Muscle layer of colon (tissue), 2 donors: ENCODE data around the gene C1orf21.

Source experiments
- H3K27ac ChIP-seq: one replicate; pipeline ENCODE4 v1.7.0; 2013; ENCODE audit warnings: low read depth, mild to moderate bottlenecking, low read length, moderate library complexity
- H3K27me3 ChIP-seq, 2 donors: one replicate each; pipeline ENCODE4 v1.7.0; 2013; ENCODE audit warnings: low read length in 2 of 2, mild to moderate bottlenecking in 2 of 2; ENCODE audit not compliant: insufficient read depth in 2 of 2, control insufficient read depth in 1 of 2
- H3K36me3 ChIP-seq: one replicate; pipeline ENCODE4 v1.7.0; 2013; ENCODE audit warnings: mild to moderate bottlenecking, low read length; ENCODE audit not compliant: insufficient read depth
- H3K4me1 ChIP-seq: one replicate; pipeline ENCODE4 v1.7.0; 2013; ENCODE audit warnings: mild to moderate bottlenecking, low read length; ENCODE audit not compliant: insufficient read depth
- H3K4me3 ChIP-seq, 2 donors: one replicate each; pipeline ENCODE4 v1.7.0; 2013; ENCODE audit warnings: low read length in 2 of 2, low read depth in 1 of 2, mild to moderate bottlenecking in 1 of 2, moderate library complexity in 1 of 2
- H3K9ac ChIP-seq: one replicate; pipeline ENCODE4 v1.7.0; 2013; ENCODE audit warnings: low read length
- H3K9me3 ChIP-seq: one replicate; pipeline ENCODE4 v1.7.0; 2013; ENCODE audit warnings: mild to moderate bottlenecking, low read length
- donor health status: abdominal sarcoma.
- donor health status: Adenocarcinoma of cecum.

C1orf21 gene

GRCh38 chr1:184531296-184531695, 144.5 kb downstream of the C1orf21 start:
- Histone ChIP-seq H3K4me1 (peaks cover 4% of the 10 kb centered on the region), H3K9ac (no peak overlapping the region), H3K9me3 (no peaks in the 10 kb centered on the region), H3K36me3 (no peaks in the 10 kb centered on the region), H3K27ac (no peak overlapping the region), H3K27me3 (no peaks in the 10 kb centered on the region), H3K4me3 (no peak overlapping the region)

DNA sequence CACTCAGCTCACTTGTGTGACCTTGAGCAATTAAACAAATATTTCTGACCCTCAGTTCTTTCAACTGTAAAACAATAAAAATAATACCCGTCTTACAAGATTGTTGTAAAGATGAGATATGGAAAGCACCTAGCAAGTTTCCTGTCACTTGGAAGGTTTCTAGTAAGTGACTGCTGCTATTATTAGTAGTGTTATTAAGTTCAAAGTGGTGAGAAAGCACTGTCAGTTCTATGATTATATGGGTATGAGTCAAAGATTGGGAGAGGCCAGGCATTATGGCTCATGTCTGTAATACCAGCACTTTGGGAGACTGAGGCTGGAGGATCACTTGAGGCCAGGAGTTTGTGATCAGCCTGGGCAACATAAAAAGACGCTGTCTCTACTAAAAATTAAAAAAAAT, 145.4 kb downstream of the C1orf21 start:
- H3K27ac ChIP-seq = no peak overlapping the region
- H3K9ac ChIP-seq = no peak overlapping the region
- H3K36me3 ChIP-seq = no peaks in the 10 kb centered on the region
- no peaks in the 10 kb centered on the region for H3K9me3 ChIP-seq
- H3K27me3 ChIP-seq = no peaks in the 10 kb centered on the region
- H3K4me1 ChIP-seq = peaks cover 4% of the 10 kb centered on the region
- H3K4me3 ChIP-seq = no peak overlapping the region

DNA sequence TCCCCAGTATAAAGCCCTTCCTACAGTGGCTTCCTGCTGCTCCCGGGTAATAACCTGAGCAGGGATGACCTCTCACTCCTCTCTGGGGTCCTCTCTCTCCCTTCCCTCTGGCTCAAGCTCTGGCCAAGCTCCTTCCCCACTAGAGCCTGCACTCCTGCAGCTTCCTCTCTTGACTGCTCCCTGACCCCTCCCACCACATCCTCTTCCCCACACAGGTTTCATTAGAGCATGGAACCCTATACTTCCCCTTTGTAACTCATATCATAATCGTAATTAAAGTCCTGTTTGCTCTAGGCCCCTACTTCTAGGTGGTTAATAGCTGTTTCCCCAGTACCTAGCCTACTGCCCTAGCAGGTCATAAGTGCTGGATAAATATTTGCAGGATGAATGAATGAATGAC, 146.2 kb downstream of the C1orf21 start:
- Histone ChIP-seq H3K9me3 (no peaks in the 10 kb centered on the region), H3K27ac (no peak overlapping the region), H3K4me1 (peaks cover 4% of the 10 kb centered on the region), H3K9ac (no peak overlapping the region), H3K27me3 (no peaks in the 10 kb centered on the region), H3K4me3 (no peak overlapping the region), H3K36me3 (no peaks in the 10 kb centered on the region)

- Histone ChIP-seq H3K36me3 (no peaks in the 10 kb centered on the region), H3K9me3 (no peaks in the 10 kb centered on the region), H3K4me1 (peaks cover 4% of the 10 kb centered on the region), H3K9ac (no peak overlapping the region), H3K4me3 (no peak overlapping the region), H3K27me3 (no peaks in the 10 kb centered on the region), H3K27ac (peak overlapping the region; percentile 31)
Measured at GRCh38 chr1:184533915-184534314, 147.1 kb downstream of the C1orf21 start.

GRCh38 chr1:184534690-184535089, 147.9 kb downstream of the C1orf21 start:
- no peak overlapping the region for H3K4me3 ChIP-seq
- peaks cover 4% of the 10 kb centered on the region for H3K4me1 ChIP-seq

GRCh38 chr1:184535191-184535970, 148.6 kb downstream of the C1orf21 start:
- Histone ChIP-seq H3K9me3 (no peaks in the 10 kb centered on the region), H3K36me3 (no peaks in the 10 kb centered on the region), H3K9ac (no peak overlapping the region), H3K27me3 (no peaks in the 10 kb centered on the region), H3K4me1 (peaks cover 4% of the 10 kb centered on the region), H3K4me3 (no peak overlapping the region), H3K27ac (no peak overlapping the region)

More at GRCh38 chr1:184534690-184535089, 147.9 kb downstream of the C1orf21 start:
- no peaks in the 10 kb centered on the region for H3K36me3 ChIP-seq
- peak overlapping the region; percentile 10 for H3K27ac ChIP-seq
- H3K9ac ChIP-seq = no peak overlapping the region
- no peaks in the 10 kb centered on the region for H3K27me3 ChIP-seq
- H3K9me3 ChIP-seq = no peaks in the 10 kb centered on the region

DNA sequence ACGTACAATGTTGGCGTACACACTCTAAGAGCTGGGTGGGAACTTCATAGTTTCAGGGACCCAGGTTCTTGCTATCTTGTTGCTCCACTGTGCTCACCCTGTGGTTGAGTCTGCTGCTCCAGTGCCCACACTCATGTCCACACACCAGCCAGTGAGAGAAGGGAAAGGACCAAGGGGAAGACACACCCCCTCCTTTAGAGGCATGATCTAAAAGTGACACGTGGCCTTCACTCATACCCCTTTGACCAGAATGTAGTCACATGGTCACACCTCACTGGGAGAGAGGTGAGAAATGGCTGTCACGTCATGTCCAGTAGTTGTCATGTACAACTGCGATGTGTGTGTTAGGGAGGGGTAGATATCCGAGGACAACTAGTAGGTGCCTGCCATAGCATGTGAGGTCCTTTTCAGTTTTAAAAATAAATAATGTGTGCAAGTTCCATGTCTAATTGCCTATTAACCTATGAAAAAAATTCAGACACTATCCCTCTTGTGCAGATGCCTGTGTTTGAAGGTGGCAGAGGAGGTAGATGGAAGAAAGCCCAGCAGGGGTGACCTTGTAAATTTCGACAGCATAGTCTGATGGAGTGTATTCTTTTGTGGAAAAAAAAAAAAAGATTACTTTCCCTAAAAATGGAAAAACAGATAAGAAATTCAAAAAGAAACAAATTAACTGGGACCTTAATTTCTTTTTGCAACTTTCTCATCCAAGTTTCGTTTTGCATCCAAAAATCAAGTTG, 149.6 kb downstream of the C1orf21 start:
- Histone ChIP-seq H3K27ac (peak overlapping the region; percentile 31), H3K4me1 (peaks cover 11% of the 10 kb centered on the region), H3K9me3 (no peaks in the 10 kb centered on the region)

GRCh38 chr1:184539580-184539979, 152.8 kb downstream of the C1orf21 start:
- H3K27ac ChIP-seq = no peak overlapping the region
- no peaks in the 10 kb centered on the region for H3K9me3 ChIP-seq
- no peaks in the 10 kb centered on the region for H3K27me3 ChIP-seq
- no peaks in the 10 kb centered on the region for H3K36me3 ChIP-seq
- peaks cover 18% of the 10 kb centered on the region for H3K4me1 ChIP-seq
- H3K9ac ChIP-seq = no peak overlapping the region
- H3K4me3 ChIP-seq = no peak overlapping the region

More for the DNA sequence above, 149.6 kb downstream of the C1orf21 start:
- no peak overlapping the region for H3K9ac ChIP-seq
- H3K4me3 ChIP-seq = no peak overlapping the region
- no peaks in the 10 kb centered on the region for H3K27me3 ChIP-seq
- no peaks in the 10 kb centered on the region for H3K36me3 ChIP-seq

DNA sequence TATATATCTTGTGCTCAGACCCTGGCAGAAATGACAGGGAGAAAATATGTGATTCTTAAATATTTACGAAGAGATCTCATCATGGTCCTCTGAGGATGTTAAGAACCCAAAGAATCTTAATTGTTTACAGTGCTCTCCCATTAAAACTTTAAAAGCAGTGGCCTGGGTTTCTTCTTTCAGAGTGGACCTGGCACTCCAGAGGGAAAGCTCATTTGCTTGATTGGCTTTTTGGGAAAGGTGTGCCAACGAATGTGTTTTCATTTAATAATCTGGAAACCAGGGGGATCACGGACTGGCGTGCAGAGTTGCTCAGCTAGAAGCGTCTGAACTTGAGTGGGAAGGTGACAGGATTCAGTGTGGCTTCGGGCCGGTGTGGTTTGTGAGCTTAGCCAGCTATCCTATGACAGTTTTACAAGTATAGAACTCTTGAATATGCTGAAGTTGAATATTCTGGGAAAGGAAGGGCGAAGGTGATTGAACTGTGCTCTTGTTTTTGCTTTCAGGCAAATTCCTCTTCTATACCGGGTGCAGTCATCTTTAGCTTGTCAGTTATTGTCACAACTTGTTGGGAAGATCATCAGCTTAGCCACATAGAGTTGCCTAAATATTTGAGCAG, 154.8 kb downstream of the C1orf21 start:
- Histone ChIP-seq H3K27ac (no peak overlapping the region), H3K4me1 (peaks cover 18% of the 10 kb centered on the region)

DNA sequence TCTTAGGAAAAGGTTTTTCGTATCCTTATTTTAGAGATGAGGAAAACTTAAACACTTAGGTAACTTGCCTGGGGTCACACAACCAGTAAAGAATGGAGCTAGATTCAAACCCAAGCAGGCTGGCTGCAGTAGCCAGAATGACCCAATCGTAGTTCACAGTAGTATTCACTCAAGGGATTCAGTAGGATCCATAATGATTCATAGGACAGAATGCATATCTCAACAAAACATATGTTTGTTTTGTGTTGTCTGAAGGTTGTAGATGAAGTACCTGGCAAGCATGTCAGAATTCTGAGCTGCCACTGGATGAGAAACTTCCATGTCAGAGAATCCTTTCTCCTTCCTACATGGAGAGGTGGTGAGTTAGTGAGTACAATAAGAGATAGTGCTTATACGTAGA, 155.5 kb downstream of the C1orf21 start:
- no peak overlapping the region for H3K27ac ChIP-seq

More for the DNA sequence above, 154.8 kb downstream of the C1orf21 start:
- H3K9me3 ChIP-seq = no peaks in the 10 kb centered on the region
- no peak overlapping the region for H3K4me3 ChIP-seq
- H3K27me3 ChIP-seq = no peaks in the 10 kb centered on the region
- H3K36me3 ChIP-seq = no peaks in the 10 kb centered on the region
- H3K9ac ChIP-seq = no peak overlapping the region

GRCh38 chr1:184545601-184546000, 158.8 kb downstream of the C1orf21 start:
- Histone ChIP-seq H3K36me3 (no peaks in the 10 kb centered on the region), H3K27ac (no peak overlapping the region), H3K9me3 (no peaks in the 10 kb centered on the region), H3K9ac (no peak overlapping the region), H3K4me3 (no peak overlapping the region), H3K27me3 (no peaks in the 10 kb centered on the region), H3K4me1 (peaks cover 18% of the 10 kb centered on the region)

More for the DNA sequence above, 155.5 kb downstream of the C1orf21 start:
- H3K4me1 ChIP-seq = peaks cover 18% of the 10 kb centered on the region
- H3K4me3 ChIP-seq = no peak overlapping the region
- H3K9ac ChIP-seq = no peak overlapping the region
- H3K36me3 ChIP-seq = no peaks in the 10 kb centered on the region
- no peaks in the 10 kb centered on the region for H3K27me3 ChIP-seq
- H3K9me3 ChIP-seq = no peaks in the 10 kb centered on the region
